HG03064 (cell line): ENCODE results near the gene IFI44L.

ENCODE experiments used
- ATAC-seq: cut with Tn5 transposase; IDR thresholded peaks from one replicate; pipeline ENCODE4 v1.9.1; 2021; ENCODE audit warnings: low read depth; ENCODE audit not compliant: unreplicated experiment

Gene IFI44L

DNA sequence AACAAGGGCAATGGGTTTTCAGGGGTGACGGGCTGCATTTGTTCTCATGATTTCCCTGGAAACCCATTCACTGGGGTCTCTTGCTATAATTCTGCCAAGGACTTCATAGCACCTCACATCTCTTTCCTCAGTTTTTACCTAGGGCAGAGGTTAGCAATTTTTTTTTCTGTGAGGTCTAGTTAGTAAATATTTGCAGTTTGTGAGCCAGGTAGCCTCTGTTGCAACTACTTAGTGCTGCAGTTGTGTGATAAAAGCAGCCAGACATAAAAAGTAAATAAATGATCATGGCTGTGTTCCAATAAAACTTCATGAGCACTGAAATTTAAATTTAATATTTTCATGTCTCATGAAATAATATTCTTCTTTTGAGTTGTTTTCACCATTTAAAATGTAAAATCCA is 67.1 kb downstream of the IFI44L start:
- ATAC-seq = no peak

DNA sequence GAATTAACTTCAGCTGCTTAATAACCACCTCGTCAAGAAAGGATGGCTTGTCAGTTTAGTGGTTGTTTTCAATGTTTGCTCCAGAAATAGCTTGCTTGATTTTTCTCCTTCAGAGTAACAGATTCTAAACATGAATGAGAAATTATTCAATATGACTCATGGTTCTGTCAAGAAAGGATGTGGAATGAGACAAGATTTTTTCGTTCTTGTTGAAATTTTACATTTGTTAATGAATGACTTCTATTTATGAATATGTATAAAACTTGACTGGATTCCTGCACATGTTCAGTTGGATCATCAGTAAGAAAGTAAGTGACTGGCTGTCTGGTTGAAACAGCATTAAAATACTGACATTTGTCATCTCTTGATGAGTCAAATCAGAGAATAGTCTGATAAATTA is 67.7 kb downstream of the IFI44L start:
- ATAC-seq = no peak

DNA sequence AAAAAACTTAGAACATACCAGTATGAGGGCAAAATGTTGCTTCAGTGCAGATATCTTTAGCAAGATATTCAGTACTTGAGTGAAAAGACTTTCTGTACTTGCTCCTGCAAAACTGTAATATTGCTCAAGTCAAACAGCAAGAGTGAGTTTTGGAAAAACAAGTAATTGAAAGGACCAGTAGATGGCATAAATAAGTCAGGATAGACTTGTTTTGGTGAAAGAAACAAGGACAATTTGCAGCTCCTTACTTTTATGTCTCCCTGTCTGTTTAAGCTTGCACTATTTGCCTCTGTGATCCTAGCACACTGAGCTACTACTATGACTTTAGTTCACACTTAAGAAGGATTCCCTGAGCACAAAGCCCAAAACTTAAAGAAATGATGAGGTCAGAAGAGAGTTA is 68.4 kb downstream of the IFI44L start:
- ATAC-seq = no peak

DNA sequence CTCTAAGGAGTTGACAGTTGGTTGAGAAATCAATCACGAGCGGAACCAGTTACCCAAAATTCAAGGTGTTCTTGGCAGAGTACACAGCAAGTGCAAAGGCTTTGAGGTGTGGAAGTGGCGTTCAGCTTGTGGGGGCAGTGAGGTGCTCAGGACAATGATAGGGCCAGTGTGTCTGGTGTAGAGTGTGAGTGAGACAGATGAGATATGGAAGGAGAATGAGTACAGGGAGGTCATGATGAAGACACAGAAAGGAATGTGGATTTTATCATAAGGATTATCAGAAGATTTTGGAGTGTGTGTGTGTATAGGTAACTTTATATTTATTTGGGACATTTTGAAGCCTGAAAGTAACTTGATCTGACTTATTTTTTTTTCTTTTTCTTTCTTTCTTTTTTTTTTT is 70.3 kb downstream of the IFI44L start:
- ATAC-seq = no peak

DNA sequence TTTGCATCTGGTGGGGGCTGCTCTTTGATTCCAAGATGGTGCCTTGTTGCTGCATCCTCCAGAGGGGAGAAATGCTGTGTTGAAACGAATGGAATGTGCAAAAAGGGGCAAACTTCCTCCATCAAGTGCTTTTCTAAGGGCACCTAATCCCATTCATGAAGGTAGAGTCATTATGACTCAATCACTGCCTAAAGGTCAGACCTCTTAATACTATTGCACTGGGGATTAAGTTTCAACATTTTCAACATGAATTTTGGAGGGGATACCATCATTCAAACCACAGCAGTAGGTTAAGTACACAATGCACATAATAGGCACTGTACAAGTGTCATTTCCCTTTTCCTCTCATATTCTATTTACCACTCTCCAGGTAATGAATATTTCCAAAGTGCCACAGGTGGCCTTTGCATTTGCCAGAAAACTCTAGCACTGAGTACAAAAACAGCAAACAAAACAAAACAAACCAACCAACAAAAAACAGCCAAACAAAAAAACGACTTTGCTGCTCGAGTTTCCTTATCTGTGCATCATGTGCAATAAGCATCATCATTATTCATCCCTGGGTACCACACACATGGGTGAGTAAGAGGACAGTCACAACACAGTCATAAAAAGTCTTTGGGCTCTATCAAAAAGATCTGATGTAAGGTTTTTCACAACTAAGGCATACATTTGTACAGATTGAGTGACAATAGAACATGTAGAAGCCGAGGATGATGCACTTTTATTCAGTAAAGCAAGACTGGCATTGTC is 71.9 kb downstream of the IFI44L start:
- no peak for ATAC-seq
